ENCODE measurements around the gene LGR6. TPM values are rescaled to one million over a fixed set of nuclear protein-coding genes. Genes with fewer than 3 reads are reported as not detected.

LGR6 gene
- total RNA-seq, 2 experiments from 2014 or later, result 0.09 to 0.14 TPM

DNA sequence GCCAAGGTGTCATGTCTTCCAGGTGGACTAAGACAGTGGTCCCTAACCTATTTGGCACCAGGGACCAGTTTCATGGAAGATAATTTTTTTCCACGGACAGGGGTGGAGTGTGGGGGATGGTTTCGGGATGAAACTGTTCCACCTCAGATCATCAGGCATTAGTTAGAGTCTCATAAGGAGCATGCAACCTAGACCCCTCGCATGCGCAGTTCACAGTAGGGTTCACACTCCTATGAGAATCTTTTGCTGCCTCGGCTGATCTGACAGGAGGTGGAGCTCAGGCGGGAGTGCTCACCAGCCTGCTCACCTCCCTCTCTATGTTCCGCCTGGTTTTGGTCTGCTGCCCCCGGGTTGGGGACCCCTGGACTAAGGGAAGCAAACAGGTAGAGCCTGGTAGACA is 30.9 kb downstream of the LGR6 start:
- Mint-ChIP-seq H3K36me3 (ENCODE audit: low read depth) (no peaks in the 10 kb centered on the region), H3K9me3 (ENCODE audit: low read depth) (no peaks in the 10 kb centered on the region), H3K27me3 (no peaks in the 10 kb centered on the region), H3K4me1 (peaks cover 15% of the 10 kb centered on the region), H3K27ac (no peak overlapping the region), H3K4me3 (no peak overlapping the region)
- intact Hi-C loops (cut with DNase I, micrococcal nuclease), result no loop called here
- no peak for DNase-seq
- CTCF ChIA-PET, result interaction anchor here (0.8 kb wide), 1 partner anchor 224 kb away, joined by 3 read pairs; no protein-coding TSS in a partner anchor
- POLR2A ChIA-PET, result interaction anchor here (0.7 kb wide), 1 partner anchor 41 kb away, joined by 3 read pairs; no protein-coding TSS in a partner anchor
- ATAC-seq, result no peak

DNA sequence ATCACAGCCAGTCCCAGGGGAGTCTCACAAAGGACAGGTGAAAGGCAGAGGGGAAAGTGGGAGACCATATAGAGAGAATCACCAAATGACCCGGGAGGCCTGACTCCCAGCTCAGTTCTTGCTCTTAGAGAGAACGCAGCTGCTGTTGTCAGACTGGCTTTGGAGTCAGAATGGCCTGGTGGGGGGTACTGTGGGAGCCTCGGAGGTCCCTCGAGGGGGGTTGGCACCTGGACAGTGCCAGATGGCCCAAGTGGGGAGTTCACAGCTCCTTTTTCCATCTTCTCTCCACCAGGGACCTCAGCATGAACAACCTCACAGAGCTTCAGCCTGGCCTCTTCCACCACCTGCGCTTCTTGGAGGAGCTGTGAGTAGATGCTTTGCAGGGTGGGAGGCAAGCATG is 31.5 kb downstream of the LGR6 start:
- H3K27ac Mint-ChIP-seq, result no peak overlapping the region
- no peaks in the 10 kb centered on the region for H3K36me3 Mint-ChIP-seq (ENCODE audit: low read depth)
- ChIA-PET POLR2A (interaction anchor here (0.6 kb wide), 1 partner anchor 92 kb away, joined by 3 read pairs; no protein-coding TSS in a partner anchor), CTCF (interaction anchor here (1.1 to 1.6 kb wide), 2 partner anchors 12 to 32 kb away, joined by 4 to 5 read pairs; no protein-coding TSS in a partner anchor)
- peaks cover 15% of the 10 kb centered on the region for H3K4me1 Mint-ChIP-seq
- intact Hi-C loops (cut with DNase I, micrococcal nuclease), result no loop called here
- H3K4me3 Mint-ChIP-seq, result no peak overlapping the region
- no peaks in the 10 kb centered on the region for H3K27me3 Mint-ChIP-seq
- ATAC-seq, result no peak
- DNase-seq, result no peak
- no peaks in the 10 kb centered on the region for H3K9me3 Mint-ChIP-seq (ENCODE audit: low read depth)

DNA sequence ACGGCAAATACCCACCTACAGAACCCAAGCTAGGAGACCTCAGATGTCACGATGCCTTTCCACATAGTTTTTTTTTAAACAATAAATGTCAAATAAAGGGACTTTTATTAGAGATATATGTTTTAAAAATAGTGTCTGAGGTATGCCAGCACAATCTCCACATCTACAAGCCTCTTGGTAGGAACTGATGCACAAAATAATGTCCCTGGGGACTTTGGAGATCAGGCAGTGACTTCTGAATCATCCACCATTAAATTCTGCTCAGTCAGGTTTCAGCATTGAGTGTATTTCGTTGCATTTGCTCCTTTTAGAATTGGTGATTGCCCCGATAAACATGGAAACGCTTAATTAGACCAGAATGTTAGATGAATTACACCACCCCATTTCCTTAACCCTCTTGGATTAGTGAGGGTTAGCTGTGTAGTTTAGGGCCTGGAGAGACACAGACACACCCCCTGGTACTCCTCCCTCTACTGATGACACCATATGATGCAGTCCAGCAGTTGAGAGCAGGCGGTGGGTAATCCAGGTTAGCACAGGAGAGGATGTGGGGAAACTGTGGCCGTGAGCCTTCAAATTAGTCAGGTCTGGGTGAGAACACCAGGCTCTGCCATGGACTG is 33.6 kb downstream of the LGR6 start:
- Mint-ChIP-seq H3K27ac (no peak overlapping the region), H3K36me3 (ENCODE audit: low read depth) (no peaks in the 10 kb centered on the region), H3K9me3 (ENCODE audit: low read depth) (no peaks in the 10 kb centered on the region), H3K4me3 (no peak overlapping the region), H3K27me3 (no peaks in the 10 kb centered on the region), H3K4me1 (peaks cover 12% of the 10 kb centered on the region)
- ChIA-PET CTCF (no interaction called here), POLR2A (no interaction called here)
- intact Hi-C loops (cut with DNase I, micrococcal nuclease), result no loop called here
- DNase-seq, result no peak
- ATAC-seq, result peak; percentile 42

DNA sequence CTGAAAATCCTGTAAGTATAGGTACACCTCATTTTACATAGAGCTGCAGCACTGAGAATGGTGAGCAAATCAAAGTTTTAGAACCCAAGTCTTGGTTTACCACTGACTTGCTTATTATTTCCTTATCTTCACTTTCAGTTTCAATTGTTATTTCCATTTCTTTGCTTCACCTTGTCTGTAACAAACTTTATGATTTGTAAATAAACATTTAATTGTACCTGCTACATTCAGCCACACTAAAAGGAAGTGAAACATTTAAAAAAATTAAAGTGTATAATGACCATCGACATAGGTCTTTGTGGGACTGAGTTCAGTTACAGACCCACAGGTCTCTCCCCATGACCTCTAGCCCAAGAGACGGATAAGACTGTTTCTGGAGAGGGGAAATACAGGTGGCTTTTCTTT is 34.4 kb downstream of the LGR6 start:
- ChIA-PET CTCF (no interaction called here), POLR2A (no interaction called here)
- H3K4me3 Mint-ChIP-seq, result no peak overlapping the region
- H3K9me3 Mint-ChIP-seq (ENCODE audit: low read depth), result no peaks in the 10 kb centered on the region
- intact Hi-C loops (cut with DNase I, micrococcal nuclease), result no loop called here
- ATAC-seq (peak; percentile 44), DNase-seq (no peak)
- no peaks in the 10 kb centered on the region for H3K27me3 Mint-ChIP-seq
- H3K36me3 Mint-ChIP-seq (ENCODE audit: low read depth), result no peaks in the 10 kb centered on the region
- no peak overlapping the region for H3K27ac Mint-ChIP-seq
- peaks cover 12% of the 10 kb centered on the region for H3K4me1 Mint-ChIP-seq

DNA sequence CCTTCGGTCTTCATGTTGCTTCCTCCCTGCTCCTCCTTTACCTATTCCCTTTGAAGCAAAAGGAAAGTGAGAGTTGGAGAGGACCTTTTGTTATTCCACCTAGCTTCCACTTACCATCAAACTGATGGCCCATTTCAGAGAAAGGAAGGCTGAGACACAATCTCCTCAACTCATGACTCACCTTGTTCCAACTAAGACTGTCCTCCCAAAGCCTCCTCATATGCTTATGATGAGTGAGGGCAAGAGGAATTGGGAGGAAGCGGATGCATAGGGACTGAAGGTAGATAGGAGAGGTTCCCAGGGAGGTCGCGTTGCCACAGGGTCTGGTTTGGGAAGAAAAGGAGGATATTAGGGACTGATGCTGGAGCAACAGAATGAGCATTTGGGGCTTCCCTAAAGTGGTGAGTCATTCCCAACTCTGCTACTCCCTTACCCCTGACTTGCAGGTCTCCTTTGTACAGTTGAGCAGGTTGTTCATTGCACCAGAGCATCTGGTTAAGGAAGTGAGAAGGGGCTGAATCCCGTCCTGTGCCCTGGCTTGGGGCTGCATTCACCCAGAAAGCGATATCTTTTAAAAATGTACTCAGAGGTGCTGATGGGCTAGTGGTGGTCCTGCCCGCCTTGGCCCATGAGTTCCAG is 35.0 kb downstream of the LGR6 start:
- ChIA-PET POLR2A (no interaction called here), CTCF (no interaction called here)
- intact Hi-C loops (cut with DNase I, micrococcal nuclease), result no loop called here
- DNase-seq (no peak), ATAC-seq (peak; percentile 70)
- Mint-ChIP-seq H3K9me3 (ENCODE audit: low read depth) (no peaks in the 10 kb centered on the region), H3K4me3 (no peak overlapping the region), H3K27ac (no peak overlapping the region), H3K4me1 (peaks cover 12% of the 10 kb centered on the region), H3K36me3 (ENCODE audit: low read depth) (no peaks in the 10 kb centered on the region), H3K27me3 (no peaks in the 10 kb centered on the region)

DNA sequence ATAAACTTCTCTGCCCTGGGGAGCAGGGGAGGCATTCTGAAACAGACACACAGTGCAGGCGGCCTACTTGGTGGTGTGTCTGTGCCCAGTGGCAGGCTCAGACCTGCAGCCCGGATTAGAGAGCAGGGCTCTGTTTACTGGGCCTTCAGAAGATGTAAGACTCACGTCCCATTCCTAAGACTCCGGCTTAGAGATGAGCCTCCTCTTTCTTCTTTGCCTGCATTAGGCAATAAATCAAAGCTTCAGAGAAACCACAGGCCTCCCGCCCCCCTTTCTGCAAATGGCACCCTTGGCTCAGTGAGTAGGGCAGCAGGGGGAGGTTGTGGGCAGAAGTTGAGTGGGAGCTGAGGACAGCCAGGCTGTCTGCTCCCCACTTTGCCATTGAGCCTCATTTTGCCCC is 35.8 kb downstream of the LGR6 start:
- no peak for DNase-seq
- H3K4me3 Mint-ChIP-seq, result no peak overlapping the region
- no peak overlapping the region for H3K27ac Mint-ChIP-seq
- H3K36me3 Mint-ChIP-seq (ENCODE audit: low read depth), result no peaks in the 10 kb centered on the region
- ATAC-seq, result no peak
- H3K4me1 Mint-ChIP-seq, result peaks cover 12% of the 10 kb centered on the region
- CTCF ChIA-PET, result interaction anchor here (1.3 kb wide), 1 partner anchor 36 kb away, joined by 4 read pairs; the partner anchor contains the start of gene LGR6
- no peaks in the 10 kb centered on the region for H3K27me3 Mint-ChIP-seq
- intact Hi-C loops (cut with DNase I, micrococcal nuclease), result no loop called here
- POLR2A ChIA-PET, result no interaction called here
- no peaks in the 10 kb centered on the region for H3K9me3 Mint-ChIP-seq (ENCODE audit: low read depth)

DNA sequence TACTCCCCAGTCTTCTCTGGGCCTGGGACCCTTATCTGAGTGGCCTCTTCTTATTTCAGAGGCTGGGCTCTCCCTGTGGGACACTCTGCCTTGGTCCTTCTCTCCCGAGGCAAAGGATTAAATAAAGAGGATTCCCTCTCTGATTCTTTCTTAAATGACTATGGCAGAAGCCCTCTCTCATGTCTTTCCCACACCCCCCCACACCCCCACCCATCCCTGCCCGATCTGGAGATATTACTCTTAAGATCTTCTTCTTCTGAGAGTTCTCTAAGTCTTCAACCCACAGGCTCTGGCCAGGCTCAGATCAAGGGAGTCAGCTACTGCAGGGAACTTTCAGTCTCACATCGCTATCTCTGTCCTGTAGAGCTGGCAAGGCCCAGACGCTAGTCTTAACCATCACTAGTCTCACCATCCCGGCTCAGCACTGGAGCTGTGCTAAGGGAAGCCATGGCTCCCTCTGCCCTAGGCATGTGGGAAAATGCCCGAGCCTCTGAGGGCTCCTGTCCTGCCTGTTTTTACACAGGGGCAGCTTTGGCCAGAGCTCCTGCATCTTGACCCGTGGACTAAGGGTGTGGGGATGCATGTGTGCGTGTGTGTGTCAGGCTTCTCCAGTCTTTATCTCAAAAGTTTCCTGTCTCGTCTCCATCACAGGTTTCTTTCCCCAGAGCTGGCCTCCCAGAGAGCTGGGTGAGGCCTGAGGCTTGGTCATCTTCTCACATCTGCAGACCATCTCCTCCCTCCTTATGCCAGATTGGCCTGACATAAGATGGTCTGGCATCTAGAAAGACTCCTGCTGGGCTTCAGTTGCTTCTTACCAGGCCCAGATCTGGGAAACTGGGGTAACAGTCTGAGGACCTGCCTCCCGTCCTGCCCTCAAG is 36.7 kb downstream of the LGR6 start:
- H3K27me3 Mint-ChIP-seq, result no peaks in the 10 kb centered on the region
- H3K9me3 Mint-ChIP-seq (ENCODE audit: low read depth), result no peaks in the 10 kb centered on the region
- DNase-seq, result no peak
- no peaks in the 10 kb centered on the region for H3K36me3 Mint-ChIP-seq (ENCODE audit: low read depth)
- no peak overlapping the region for H3K4me3 Mint-ChIP-seq
- peaks cover 12% of the 10 kb centered on the region for H3K4me1 Mint-ChIP-seq
- intact Hi-C loops (cut with DNase I, micrococcal nuclease), result no loop called here
- ChIA-PET POLR2A (no interaction called here), CTCF (interaction anchor here (0.6 to 1.3 kb wide), 2 partner anchors 33 to 37 kb away, joined by 3 to 4 read pairs; partner anchors contain the start of gene LGR6)
- no peak overlapping the region for H3K27ac Mint-ChIP-seq
- ATAC-seq, result no peak

DNA sequence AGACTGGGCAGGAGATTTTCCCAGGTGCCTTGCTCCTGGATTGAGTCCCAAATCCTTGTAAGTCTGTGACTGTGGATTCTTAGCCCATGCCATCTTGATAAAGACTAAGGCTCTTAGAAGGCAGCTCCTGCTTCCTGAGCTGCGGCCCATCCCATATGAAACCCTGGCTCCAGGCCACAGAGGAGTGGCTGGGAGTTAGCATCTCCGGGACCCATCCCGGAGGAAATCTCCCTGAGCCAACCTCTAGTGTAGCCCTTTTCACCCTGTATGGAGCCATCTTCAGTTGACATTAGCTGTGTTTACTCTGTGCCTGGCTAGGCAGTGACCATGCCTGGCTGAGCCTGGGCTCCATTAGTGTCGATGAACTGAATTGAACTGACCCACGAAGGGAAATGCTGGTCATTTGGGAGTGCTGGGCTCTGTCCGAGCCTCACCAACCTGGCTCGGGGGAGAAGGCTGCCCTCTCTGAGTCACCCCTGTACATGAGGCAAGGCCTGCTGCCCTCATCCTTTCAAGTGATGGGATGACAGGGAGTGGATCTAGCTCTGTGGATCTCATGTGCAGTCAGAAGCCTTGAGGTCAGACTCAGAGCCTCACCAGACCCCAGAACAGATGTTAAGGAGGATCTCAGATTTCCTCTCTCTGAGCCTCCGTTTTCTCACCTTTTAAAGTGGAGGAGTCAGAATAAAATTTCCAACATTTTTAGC is 37.5 kb downstream of the LGR6 start:
- Mint-ChIP-seq H3K36me3 (ENCODE audit: low read depth) (no peaks in the 10 kb centered on the region), H3K27ac (no peak overlapping the region), H3K9me3 (ENCODE audit: low read depth) (no peaks in the 10 kb centered on the region), H3K27me3 (peaks cover under 1% of the 10 kb centered on the region), H3K4me1 (peaks cover 12% of the 10 kb centered on the region), H3K4me3 (no peak overlapping the region)
- POLR2A ChIA-PET, result no interaction called here
- DNase-seq (no peak), ATAC-seq (no peak)
- intact Hi-C loops (cut with DNase I, micrococcal nuclease), result no loop called here
- CTCF ChIA-PET, result interaction anchor here (1.3 kb wide), 1 partner anchor 38 kb away, joined by 4 read pairs; the partner anchor contains the start of gene LGR6

DNA sequence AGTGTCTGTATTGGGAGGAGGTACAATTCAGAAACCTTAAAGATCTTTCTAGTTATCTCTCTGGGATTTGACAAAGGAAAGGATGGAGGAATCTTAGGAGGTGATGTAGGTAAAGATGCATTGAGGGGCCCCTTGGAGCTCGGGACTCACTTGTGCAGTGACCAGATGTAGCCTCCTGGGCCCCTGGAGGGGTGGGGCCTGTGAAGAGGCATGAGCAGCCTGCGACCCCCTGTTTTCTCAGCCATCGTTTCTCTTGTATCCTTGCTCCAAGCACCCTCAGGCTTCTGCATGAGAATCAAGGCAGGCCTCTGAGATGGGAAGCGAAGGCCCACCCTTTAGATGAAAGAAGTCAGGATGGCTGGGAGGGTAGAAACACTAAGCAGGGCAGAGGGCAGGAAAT is 39.6 kb downstream of the LGR6 start:
- no peak overlapping the region for H3K4me3 Mint-ChIP-seq
- no peaks in the 10 kb centered on the region for H3K9me3 Mint-ChIP-seq (ENCODE audit: low read depth)
- POLR2A ChIA-PET, result no interaction called here
- CTCF ChIA-PET, result interaction anchor here (0.6 kb wide), 1 partner anchor 431 kb away, joined by 3 read pairs; no protein-coding TSS in a partner anchor
- intact Hi-C loops (cut with DNase I, micrococcal nuclease), result no loop called here
- H3K4me1 Mint-ChIP-seq, result peaks cover 7% of the 10 kb centered on the region
- H3K27ac Mint-ChIP-seq, result no peak overlapping the region
- no peak for ATAC-seq
- no peaks in the 10 kb centered on the region for H3K36me3 Mint-ChIP-seq (ENCODE audit: low read depth)
- no peak for DNase-seq
- peaks cover 10% of the 10 kb centered on the region for H3K27me3 Mint-ChIP-seq

DNA sequence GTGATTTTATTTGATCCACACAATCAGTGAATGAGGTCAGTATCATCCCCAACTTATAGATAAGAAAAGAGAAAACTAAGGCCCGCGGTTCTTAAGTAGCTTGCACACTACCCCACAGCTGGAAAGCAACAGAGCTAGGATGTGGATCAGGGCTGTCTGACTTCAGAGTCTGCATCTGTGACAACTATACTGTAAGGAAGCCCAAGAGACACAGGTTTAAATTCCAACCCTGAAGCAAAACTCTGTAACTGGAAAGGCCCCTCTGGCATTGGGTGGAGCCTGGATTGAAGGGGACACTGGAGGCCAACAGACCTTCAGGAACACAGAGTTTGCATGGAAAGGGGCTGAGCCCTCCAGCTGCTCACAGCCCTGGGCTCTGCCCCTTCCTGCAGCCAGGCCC is 40.2 kb downstream of the LGR6 start:
- H3K27me3 Mint-ChIP-seq, result peaks cover 10% of the 10 kb centered on the region
- peaks cover 2% of the 10 kb centered on the region for H3K4me1 Mint-ChIP-seq
- H3K36me3 Mint-ChIP-seq (ENCODE audit: low read depth), result no peaks in the 10 kb centered on the region
- H3K4me3 Mint-ChIP-seq, result no peak overlapping the region
- ChIA-PET CTCF (interaction anchor here (0.6 to 0.9 kb wide), 2 partner anchors 41 to 432 kb away, joined by 3 read pairs; no protein-coding TSS in a partner anchor), POLR2A (no interaction called here)
- no peak for DNase-seq
- ATAC-seq, result no peak
- H3K9me3 Mint-ChIP-seq (ENCODE audit: low read depth), result no peaks in the 10 kb centered on the region
- intact Hi-C loops (cut with DNase I, micrococcal nuclease), result no loop called here
- H3K27ac Mint-ChIP-seq, result no peak overlapping the region

DNA sequence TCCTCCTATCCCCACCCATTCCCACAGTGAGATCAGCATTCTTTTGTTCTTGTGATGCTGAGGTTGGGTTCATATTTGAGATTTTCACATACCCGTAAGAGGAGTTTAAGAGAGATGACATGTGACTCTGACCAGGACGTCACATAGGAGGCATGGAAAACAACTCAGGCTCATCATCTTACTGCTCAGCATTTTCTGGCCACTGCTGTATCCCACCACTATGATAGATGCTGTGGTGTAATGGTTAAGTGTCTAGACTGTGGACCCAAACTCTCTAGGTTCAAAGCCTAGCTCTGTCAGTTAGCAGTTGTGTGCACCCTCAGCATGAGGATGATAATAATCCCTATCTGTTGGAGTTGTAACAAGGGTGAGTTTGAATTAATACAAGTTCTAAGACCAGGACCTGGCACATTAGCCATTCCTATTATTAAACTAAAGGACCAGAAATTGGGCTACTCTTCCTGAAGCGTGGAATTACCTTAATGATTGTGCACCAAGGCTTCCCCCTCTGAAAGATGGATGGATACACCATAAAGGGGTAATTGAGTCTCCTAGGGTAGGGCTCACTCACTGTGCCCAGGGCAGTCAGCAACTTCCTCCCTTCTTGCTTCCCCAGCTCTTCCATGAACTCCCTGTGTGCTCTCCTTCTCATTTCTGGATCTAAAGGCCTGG is 40.9 kb downstream of the LGR6 start:
- H3K4me3 Mint-ChIP-seq, result no peak overlapping the region
- no peak for DNase-seq
- H3K4me1 Mint-ChIP-seq, result peaks cover 2% of the 10 kb centered on the region
- ATAC-seq, result no peak
- H3K27me3 Mint-ChIP-seq, result peaks cover 10% of the 10 kb centered on the region
- intact Hi-C loops (cut with DNase I, micrococcal nuclease), result no loop called here
- ChIA-PET CTCF (interaction anchor here (0.6 to 0.9 kb wide), 3 partner anchors 33 to 483 kb away, joined by 3 read pairs; no protein-coding TSS in a partner anchor), POLR2A (no interaction called here)
- H3K9me3 Mint-ChIP-seq (ENCODE audit: low read depth), result no peaks in the 10 kb centered on the region
- H3K36me3 Mint-ChIP-seq (ENCODE audit: low read depth), result no peaks in the 10 kb centered on the region
- H3K27ac Mint-ChIP-seq, result no peak overlapping the region
